K562 (cell line): ENCODE results near the gene F12. TPM values are rescaled to one million over a fixed set of nuclear protein-coding genes. Genes with fewer than 3 reads are reported as not detected.

Experiments
- CC2D1A ChIP-seq: fragments of 450-650 bp; IDR thresholded peaks from 2 replicates; pipeline ENCODE4 v1.6.1; 2017; ENCODE audit warnings: mild to moderate bottlenecking
- ETS2 ChIP-seq: IDR thresholded peaks from 2 replicates; pipeline ENCODE4 v1.6.1; 2016; ENCODE audit warnings: borderline replicate concordance, missing genetic modification characterization, mild to moderate bottlenecking, moderate library complexity, missing compliant biosample characterization; ENCODE audit not compliant: poor library complexity, severe bottlenecking
- EZH2 ChIP-seq: IDR thresholded peaks from 2 replicates; pipeline ENCODE4 v1.6.1; 2012; ENCODE audit warnings: low read depth, mild to moderate bottlenecking, inconsistent platforms, low read length, borderline replicate concordance
- GTF2A2 ChIP-seq: IDR thresholded peaks from 2 replicates; pipeline ENCODE4 v1.6.1; 2016; ENCODE audit warnings: mild to moderate bottlenecking, missing genetic modification characterization, missing compliant biosample characterization
- HMG20B ChIP-seq: fragments of 250-450 bp; sonication (Bioruptor Pico); IDR thresholded peaks from 2 replicates; pipeline ENCODE4 v1.5.0; 2021; ENCODE audit warnings: mild to moderate bottlenecking
- KAT8 ChIP-seq: fragments of 450-650 bp; IDR thresholded peaks from 2 replicates; pipeline ENCODE4 v1.6.1; 2016; ENCODE audit warnings: low read depth, mild to moderate bottlenecking
- NELFE ChIP-seq: IDR thresholded peaks from 2 replicates; pipeline ENCODE4 v1.6.1; 2011; ENCODE audit warnings: mild to moderate bottlenecking; ENCODE audit not compliant: insufficient read depth, insufficient read length
- NFRKB ChIP-seq: fragments of 450-650 bp; IDR thresholded peaks from 2 replicates; pipeline ENCODE4 v1.6.1; 2016; ENCODE audit warnings: low read depth
- PHF20 ChIP-seq: fragments of 450-650 bp; IDR thresholded peaks from 2 replicates; pipeline ENCODE4 v1.6.1; 2018; ENCODE audit not compliant: partially characterized antibody
- POLR2H ChIP-seq: IDR thresholded peaks from 2 replicates; pipeline ENCODE4 v1.6.1; 2016; ENCODE audit warnings: missing genetic modification characterization, low read depth, mild to moderate bottlenecking, control low read depth, missing compliant biosample characterization, moderate library complexity
- RBM15 ChIP-seq: fragments of 200-400 bp; formaldehyde crosslinking; IDR thresholded peaks from 2 replicates; pipeline ENCODE4 v1.6.1; 2018; ENCODE audit warnings: mild to moderate bottlenecking, low read length, moderate library complexity; ENCODE audit not compliant: insufficient read depth
- STAG1 ChIP-seq: sonication (generic); formaldehyde crosslinking; IDR thresholded peaks from 2 replicates; pipeline ENCODE4 v1.5.0; 2020; ENCODE audit warnings: missing genetic modification reagents, borderline replicate concordance
- STAT5A ChIP-seq: IDR thresholded peaks from 2 replicates; pipeline ENCODE4 v1.6.1; 2012; ENCODE audit warnings: low read length, inconsistent platforms, borderline replicate concordance
- TCF7L2 ChIP-seq: fragments of 150-350 bp; IDR thresholded peaks from 2 replicates; pipeline ENCODE4 v1.6.1; 2016; ENCODE audit warnings: low read depth, mild to moderate bottlenecking, low read length, moderate library complexity
- TGIF2 ChIP-seq: sonication (generic); formaldehyde crosslinking; IDR thresholded peaks from 2 replicates; pipeline ENCODE4 v1.8.1; 2022; ENCODE audit warnings: mild to moderate bottlenecking, missing genetic modification reagents, moderate library complexity
- TRIM28 ChIP-seq: fragments of 450-650 bp; IDR thresholded peaks from 2 replicates; pipeline ENCODE4 v1.6.1; 2017
- YY1 ChIP-seq, 3 experiments: IDR thresholded peaks; 2 replicates each; pipeline ENCODE4 v1.6.1; 2011; ENCODE audit warnings: low read length in 2 of 3, mild to moderate bottlenecking in 2 of 3, moderate library complexity in 2 of 3, borderline replicate concordance in 1 of 3, control low read depth in 1 of 3, low read depth in 1 of 3; ENCODE audit not compliant: insufficient read depth in 3 of 3, insufficient replicate concordance in 2 of 3, control insufficient read depth in 1 of 3, insufficient read length in 1 of 3; ENCODE audit errors: extremely low read depth in 1 of 3
- ZBTB12 ChIP-seq: fragments of 250-450 bp; sonication (Bioruptor Pico); IDR thresholded peaks from 2 replicates; pipeline ENCODE4 v1.4.0; 2020
- ZBTB5 ChIP-seq: fragments of 450-650 bp; IDR thresholded peaks from 2 replicates; pipeline ENCODE4 v1.6.1; 2017; ENCODE audit warnings: antibody characterized with exemption
- ZFP30 ChIP-seq: fragments of 250-450 bp; sonication (Bioruptor Pico); IDR thresholded peaks from 2 replicates; pipeline ENCODE4 v1.8.0; 2022; ENCODE audit warnings: moderate library complexity, mild to moderate bottlenecking, inconsistent platforms, borderline replicate concordance
- ZFPM2 ChIP-seq: fragments of 250-450 bp; sonication (Bioruptor Pico); IDR thresholded peaks from 2 replicates; pipeline ENCODE4 v1.5.1; 2022; ENCODE audit warnings: mild to moderate bottlenecking
- ZNF143 ChIP-seq: sonication (generic); formaldehyde crosslinking; IDR thresholded peaks from 2 replicates; pipeline ENCODE4 v1.9.0; 2022; ENCODE audit warnings: mild to moderate bottlenecking, missing genetic modification reagents
- ZNF311 ChIP-seq: fragments of 250-450 bp; sonication (Bioruptor Pico); IDR thresholded peaks from 2 replicates; pipeline ENCODE4 v1.4.0; 2020; ENCODE audit warnings: mild to moderate bottlenecking, moderate library complexity
- ZNF444 ChIP-seq: fragments of 250-450 bp; sonication (Bioruptor Pico); IDR thresholded peaks from 2 replicates; pipeline ENCODE4 v1.4.0; 2020; ENCODE audit warnings: mild to moderate bottlenecking, moderate library complexity
- ZNF76 ChIP-seq: fragments of 250-450 bp; sonication (Bioruptor Pico); IDR thresholded peaks from 2 replicates; pipeline ENCODE4 v1.4.0; 2020; ENCODE audit warnings: mild to moderate bottlenecking, moderate library complexity, borderline replicate concordance
- polyA plus RNA-seq, 8 experiments: library from polyadenylated mRNA; depleted of rRNA in 4 of 8; stranded (reverse) in 5 of 8; unstranded in 3 of 8; fragments of >200 nt; fragmentation: Nextera tagmentation in 2 of 8; fragmentation: Illumina TruSeq in 1 of 8; extraction: Ambion mirVana in 2 of 8; extraction: Trizol in 1 of 8; gene quantifications; 2 replicates each; pipeline versions ENCODE4 v1.2.1 to v1.2.3, GENCODE V29; 2011 to 2014; ENCODE audit warnings: inconsistent platforms in 1 of 8, missing spikeins in 1 of 8
- total RNA-seq, 7 experiments: library from RNA; depleted of rRNA in 6 of 7; stranded (reverse); fragments of >200 nt in 6 of 7; fragmentation: Illumina TruSeq in 2 of 7; extraction: Trizol in 2 of 7; gene quantifications; 2 replicates each; pipeline versions ENCODE4 v1.2.1 to v1.2.3, GENCODE V29; 2011 to 2021; ENCODE audit warnings: low replicate concordance in 1 of 7

Gene F12
- total and polyA plus RNA-seq, 9 of the 15 experiments (the other 6 are each of a cell fraction or from before 2014, with no cell fraction given) = 0.59 to 18.3 (median 3.6) TPM

- TF ChIP-seq ZBTB5 = no peak
- no peak for TF ChIP-seq ZFP30
- peak; percentile 13; the same call in 1 of the 2 replicates for TF ChIP-seq TGIF2 (CRISPR knock-in tag)
- no peak for TF ChIP-seq ZFPM2 (CRISPR knock-in tag)
- TF ChIP-seq TRIM28 = no peak
- TF ChIP-seq KAT8 = no peak
- TF ChIP-seq ZBTB12 (CRISPR knock-in tag) = no peak
- no peak for TF ChIP-seq ZNF444 (CRISPR knock-in tag)
- no peak for TF ChIP-seq NELFE
- TF ChIP-seq HMG20B = no peak
- no peak for TF ChIP-seq ZNF143 (CRISPR knock-in tag)
- TF ChIP-seq POLR2H (tag) = no peak
- TF ChIP-seq ETS2 (tag) = no peak
- no peak for TF ChIP-seq RBM15
- no peak for TF ChIP-seq STAT5A
- TF ChIP-seq GTF2A2 (tag) = no peak
- TF ChIP-seq NFRKB = no peak
- TF ChIP-seq STAG1 (CRISPR knock-in tag) = no peak
- TF ChIP-seq ZNF76 (CRISPR knock-in tag) = no peak
- no peak for TF ChIP-seq EZH2
- TF ChIP-seq PHF20 = peak; percentile 22
- no peak for TF ChIP-seq ZNF311
- no peak for TF ChIP-seq CC2D1A
- TF ChIP-seq YY1 (IDR thresholded peaks at IDR 0.05; ENCODE audit: borderline replicate concordance in 1 of 3, control insufficient read depth in 1 of 3, extremely low read depth in 1 of 3, insufficient read depth in 3 of 3, insufficient read length in 1 of 3, insufficient replicate concordance in 2 of 3, low read depth in 1 of 3, low read length in 2 of 3) = peak in 2 of 3 experiments; percentile 15 to 36
- no peak for TF ChIP-seq TCF7L2
Measured at GRCh38 chr5:177455661-177456590, 46.6 kb upstream of the F12 start (continued).
